NCI-H2227 treated with DMSO at 0.1 percent for 48 hours (cell line): Measurements from ENCODE around the gene SLCO2A1.
A peak's percentile ranks its signal among the peaks of the same experiment; 100 is the strongest.
"Not testable (repeated sequence)": the region's sequence is repeated elsewhere in the genome, so short reads cannot be mapped to it uniquely, and the experiment has no call there.

ENCODE experiments used
- DNase-seq: peaks from one replicate; lab custom pipeline; 2025; lab: John Stamatoyannopoulos, UW

SLCO2A1 gene

DNA sequence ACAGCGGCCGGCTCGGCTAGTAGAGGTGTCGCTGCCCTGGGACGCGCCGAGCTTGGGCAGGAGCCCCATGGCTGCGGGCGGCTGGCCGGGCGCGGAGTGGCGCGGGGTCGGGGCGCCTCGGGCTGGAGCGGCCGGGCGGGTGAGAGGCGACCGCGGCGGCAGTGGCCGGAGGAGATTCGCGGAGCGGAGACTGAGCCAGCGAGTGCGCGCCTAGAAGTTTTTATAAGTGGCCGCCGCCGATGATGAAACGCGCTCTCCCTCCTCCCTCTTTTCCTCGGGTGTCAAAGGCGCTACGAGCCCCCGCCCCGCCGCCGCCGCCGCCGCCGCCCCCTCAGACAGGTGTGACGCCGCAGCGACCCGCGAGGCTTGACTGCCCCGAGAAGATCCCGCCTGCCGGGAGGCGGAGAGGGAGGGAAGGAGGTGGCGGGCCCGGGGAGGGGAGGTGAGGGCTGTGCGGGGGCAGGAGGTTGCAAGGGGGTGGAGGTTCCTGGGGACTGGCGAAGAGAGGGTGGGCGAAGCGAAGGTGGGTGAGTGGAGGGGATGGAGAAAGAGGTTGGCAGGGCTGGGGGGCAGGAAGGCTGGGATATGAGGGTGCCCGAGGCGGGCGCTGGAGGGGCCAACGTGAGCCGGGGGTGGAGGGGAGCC is at the start of gene SLCO2A1:
TSS of gene SLCO2A1 (minus strand) at position 192 of the 645 bp plus-strand sequence. CDS start at position 69, 123 bp downstream.
- DNase-seq: peak; percentile 3

DNA sequence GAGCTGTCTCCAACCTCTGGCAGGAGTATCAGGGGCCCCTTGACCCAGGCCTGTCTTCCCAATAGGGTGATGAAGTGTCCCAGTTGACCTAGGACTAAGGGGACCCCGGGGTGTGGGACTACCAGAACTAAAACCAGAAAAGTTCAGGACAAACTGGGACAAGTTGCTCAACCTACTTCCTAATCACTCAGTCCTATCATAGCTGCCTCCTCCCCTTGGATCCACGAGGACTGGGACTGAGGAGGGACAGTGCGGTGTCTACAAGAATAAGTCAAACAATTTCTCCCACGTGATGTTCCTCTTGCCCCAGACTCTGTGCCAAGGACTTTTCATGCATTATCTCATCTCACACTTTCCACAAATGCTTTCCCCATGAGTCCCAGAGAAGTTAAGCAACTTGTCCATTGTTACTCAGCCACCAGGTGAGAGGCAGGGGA is 49.4 kb upstream of the SLCO2A1 start:
- no peak for DNase-seq

DNA sequence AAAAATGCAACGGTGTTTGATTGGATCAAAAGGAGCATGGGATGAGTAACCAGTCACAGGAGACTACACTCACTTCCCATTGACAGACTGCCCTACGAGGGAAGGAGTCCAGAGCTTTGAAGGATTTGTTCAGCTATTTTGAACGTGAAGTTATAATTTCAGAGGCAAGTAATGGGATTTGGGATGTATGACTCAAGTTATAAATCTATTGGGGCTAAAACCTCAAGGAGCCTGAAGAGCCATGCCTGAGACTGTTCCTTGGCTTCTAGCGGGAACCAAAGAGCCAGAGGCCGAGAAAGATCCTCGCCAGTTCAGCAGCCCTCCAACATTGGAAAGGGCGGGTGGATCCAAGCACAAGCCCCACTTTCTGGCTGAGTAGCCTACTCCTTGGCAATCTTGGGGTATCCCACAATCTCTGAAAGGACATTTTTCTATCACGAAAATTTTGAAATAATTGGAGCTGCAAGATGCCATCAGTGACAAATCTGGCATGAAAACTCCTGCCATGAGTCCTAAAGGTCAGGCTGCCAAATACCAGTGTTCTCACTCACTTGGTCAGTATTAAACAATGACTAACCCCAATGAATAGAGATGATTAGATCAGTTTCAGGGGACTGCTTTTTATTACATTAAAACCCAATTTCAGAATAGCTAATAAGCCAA is 48.6 kb upstream of the SLCO2A1 start:
- no peak for DNase-seq

DNA sequence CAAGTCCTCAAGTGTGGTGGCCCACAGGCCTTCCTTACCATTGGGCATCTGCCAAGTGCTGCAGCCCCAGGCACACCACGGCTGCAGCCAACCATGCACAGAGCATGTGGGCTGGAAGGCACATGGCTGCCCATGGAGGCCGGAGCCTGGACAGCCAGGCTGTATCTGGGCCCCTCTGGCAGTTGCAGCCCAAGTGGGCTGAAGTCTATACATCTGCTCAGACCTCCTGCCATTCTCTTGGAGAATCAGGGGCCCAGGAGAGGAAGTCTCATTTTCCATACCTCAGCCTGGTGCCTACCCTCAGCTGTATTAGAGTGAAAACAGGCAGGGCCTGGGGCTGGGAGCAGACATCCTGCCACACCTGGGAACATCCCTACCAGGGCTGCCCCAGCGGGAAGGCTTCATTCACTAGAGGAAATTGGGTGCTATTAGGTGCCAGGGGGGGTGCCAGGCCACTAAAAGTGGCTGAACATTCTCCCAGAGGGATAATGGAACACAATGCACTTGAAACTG is 48.0 kb upstream of the SLCO2A1 start:
- DNase-seq: no peak

DNA sequence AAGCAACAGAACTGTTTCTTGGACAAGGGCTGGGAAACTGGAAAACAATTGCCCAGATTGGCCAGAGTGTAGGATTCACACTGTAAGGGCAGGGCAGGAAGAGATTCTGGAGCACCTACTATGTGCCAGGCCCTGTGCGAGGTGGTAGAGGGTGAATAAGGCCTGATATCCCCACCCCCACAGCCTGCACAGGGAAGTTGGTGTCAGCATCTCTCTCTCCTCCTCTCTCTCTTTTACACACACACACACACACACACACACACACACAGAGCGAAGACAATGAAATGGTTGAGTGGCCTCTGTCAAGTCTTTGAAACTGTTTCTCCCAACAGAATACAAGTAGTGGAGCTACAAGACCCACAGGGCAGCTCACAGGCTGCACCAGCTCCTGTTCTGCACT is 47.1 kb upstream of the SLCO2A1 start:
- DNase-seq: no peak

DNA sequence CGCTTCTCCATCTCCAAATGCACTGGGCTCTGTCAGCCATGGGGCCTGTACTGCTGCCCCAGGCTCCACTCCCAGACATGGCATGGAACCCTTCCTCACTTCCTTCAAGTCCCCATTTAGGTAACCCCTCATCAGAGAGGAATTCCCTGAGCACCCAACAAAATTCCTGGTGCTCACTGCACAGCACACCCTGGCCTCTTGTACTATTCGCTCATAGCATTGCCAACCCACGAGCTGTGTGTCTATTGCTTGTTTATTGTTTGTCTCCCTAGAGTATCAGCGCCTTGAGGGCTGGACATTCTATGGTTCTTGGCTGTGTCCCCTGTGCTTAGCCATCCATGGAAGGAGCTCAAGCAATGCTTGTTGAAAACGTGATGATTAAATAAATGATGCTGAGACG is 46.1 kb upstream of the SLCO2A1 start:
- DNase-seq: no peak

DNA sequence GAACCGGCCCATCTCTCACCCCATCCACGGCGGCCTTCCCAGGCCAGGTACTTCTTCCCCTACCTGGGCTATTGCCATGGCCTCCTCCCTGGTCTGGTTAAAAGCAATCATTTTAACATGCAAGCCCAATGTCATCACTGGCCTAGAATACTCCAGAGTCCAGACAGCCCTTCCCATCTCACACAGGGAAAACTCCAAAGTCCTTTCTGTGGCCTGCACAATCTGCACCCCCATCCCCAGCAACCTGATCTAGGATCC is 45.8 kb upstream of the SLCO2A1 start:
- no peak for DNase-seq

DNA sequence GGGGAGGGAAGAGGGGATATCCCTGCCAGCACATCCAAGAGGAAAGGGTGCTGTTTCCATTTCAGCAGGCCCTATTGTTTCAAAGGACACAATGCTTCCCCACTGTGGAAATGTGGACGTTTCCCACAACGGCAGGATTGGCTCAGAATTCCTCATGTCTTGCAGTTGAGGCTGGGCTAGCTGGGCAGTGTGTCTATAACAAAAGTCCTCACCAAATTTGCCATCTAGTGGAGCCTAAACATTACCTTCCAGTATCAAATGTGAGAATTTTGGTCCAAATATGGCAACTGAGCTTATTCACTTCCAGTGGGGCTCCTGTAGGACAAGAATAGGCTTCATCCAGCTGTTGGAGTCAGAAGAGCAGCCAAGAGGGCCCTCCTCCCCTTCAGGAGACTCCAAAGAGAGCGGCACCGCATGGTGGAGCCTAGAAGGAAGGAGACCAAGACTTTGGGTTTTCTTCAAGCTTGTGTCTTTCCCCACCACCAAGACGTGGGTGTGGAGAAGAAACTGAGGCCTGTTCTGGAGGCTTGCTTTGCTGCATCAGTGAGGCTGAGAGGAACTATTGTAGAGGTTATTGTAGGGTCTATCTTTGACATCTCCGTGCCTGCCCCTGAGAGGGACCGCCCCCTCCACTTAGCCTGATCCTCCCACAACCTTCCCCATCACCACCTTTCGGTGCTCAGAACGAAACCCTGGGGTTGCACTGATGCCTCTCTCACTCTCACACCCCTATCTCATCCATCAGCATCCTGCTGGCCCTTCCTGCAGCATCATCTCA is 45.3 kb upstream of the SLCO2A1 start:
- no peak for DNase-seq

DNA sequence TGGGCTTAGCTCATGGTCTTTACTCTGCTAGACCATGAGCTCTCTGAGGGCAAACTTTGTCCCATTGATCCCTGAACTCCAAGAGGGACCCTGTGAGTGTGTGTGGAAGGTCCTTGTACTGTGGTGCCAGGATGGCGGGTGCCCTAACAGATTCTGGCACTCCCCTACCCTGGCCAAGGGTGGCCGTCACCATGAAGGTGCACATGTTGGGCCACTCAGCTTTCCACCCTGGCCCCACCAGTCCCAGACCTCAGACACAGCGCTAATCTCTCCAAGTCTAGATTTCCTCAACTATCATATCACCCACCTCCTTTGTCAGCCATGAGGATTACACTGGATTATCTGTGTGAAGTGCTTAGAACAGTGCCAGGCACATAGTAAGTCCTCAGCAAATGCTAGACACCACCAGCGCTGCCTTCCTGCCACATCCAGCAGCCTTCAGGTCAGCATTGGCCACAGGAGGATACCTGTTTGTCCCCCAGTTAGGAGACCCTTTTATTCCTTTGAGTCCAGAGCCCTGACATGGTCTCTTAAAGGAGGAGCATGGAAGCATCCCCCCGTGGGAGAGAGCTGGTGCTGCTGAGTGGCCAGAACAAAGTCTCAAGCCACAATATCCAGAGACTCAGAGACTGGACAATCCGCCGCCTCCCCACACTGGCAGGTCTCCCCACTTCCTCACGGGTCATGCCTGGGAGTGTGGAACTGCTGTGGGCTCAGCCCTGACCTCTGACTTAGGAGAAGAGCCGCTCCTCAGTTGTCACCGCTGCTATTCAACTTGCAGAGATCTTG is 44.5 kb upstream of the SLCO2A1 start:
- DNase-seq: no peak

DNA sequence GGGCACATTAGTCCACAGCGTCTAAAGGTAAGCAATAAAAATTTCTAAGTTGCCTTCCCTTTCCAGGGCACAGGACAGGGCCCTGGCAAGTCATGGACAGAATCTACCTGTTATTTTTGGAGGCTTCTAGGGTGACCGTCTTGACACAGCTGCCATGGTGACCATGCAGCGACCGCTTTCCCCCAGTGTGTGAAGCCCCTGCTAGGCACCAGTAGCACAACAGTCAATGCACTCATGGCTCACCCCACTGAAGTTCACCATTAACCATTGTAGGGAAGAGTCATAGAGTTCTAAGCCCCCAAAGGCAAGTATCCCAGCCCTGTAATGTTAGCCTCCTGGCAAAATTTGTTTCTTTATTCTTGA is 43.8 kb upstream of the SLCO2A1 start:
- no peak for DNase-seq

DNA sequence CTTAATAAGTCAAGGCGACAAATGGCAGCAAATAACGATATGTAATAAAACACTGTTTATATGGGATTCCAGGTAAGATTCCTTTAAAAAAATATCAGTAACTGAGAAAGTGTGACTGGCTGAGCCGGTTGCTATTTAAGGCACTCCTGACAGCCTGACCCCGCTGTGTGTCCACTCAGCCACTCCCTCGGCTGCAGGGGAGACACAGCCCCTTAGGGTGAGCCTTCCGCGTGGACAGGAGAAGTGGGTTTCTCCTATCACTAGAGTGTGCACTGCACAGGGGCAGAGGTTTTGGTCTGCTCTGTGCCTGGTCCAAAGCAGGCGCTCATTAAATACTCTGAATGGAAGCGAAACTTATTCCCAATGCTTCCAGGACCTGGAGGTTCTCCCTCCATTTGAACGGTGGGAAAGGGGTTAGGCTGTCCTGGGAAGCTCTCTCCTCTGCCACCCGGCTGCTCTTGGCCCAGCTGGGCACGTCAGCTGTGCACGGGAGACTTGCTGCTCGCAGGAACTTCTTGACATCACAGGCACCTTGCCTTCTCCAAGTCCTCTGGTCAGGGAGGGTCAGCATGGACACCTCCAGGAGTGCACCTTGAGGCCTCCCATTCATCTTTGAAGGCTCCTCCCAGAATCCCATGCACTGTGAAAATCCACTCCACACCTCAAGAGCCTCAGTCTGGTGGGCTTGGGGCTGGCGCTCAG is 43.3 kb upstream of the SLCO2A1 start:
- DNase-seq: no peak

DNA sequence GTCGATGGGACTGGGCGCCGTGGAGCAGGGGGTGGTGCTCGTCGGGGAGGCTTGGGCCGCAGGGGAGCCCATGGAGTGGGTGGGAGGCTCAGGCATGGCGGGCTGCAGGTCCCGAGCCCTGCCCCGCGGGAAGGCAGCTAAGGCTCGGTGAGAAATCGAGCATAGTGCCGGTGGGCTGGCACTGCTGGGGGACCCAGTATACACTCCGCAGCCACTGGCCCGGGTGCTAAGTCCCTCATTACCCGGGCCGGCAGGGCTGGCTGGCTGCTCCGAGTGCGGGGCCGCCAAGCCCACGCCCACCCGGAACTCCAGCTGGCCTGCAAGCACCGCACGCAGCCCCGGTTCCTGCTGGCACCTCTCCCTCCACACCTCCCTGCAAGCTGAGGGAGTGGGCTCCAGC is 40.6 kb upstream of the SLCO2A1 start:
- not testable (repeated sequence) for DNase-seq

DNA sequence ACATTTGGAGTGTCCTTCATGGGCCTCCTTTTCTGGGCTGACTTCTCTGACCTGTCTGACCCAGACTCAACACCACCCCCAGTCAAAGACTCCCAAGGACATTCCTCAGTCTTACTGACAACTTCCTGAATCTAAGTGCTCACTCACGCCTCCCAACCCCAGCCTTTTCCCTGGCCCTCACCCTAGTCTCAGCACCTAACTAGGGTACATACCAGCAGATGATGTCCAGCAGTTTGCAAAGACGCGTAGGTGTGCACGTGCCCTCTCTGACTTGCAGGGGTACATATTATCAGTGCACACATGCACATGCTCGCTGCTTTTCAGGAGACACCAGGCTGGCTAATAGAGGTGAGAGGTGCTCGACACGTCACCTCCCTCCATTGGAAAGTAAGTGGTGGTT is 38.7 kb upstream of the SLCO2A1 start:
- DNase-seq: no peak

DNA sequence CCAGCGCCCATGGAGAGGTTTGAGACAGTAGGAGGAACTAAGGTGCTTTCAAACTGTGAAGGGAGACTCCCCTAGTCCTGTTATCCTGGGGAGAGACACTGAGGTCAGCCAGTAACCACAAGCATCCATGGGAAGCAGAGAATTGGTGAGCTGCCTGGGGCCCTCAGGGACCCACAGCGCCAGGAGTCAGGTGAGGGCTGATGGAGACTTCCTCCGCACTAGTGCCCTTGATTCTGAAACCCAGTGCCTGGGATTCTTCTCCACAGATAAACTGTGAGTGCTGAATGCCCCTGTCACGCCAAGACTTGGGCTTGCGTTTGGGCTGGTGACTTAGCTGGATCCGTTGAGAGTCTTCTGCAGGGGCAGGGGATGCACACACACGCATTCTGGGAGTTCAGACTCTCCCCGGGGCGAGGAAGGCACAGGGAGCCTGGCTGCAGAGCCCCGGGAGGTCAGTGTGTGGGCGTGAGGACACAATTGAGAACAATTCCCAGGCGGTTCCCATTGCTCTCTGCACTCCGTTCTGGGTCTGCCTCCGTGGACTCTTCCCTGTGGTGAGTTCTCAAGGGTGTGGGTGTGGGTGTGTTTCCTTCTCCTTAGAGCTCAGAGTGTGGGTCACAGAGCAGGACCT is 37.9 kb upstream of the SLCO2A1 start:
- DNase-seq: no peak

DNA sequence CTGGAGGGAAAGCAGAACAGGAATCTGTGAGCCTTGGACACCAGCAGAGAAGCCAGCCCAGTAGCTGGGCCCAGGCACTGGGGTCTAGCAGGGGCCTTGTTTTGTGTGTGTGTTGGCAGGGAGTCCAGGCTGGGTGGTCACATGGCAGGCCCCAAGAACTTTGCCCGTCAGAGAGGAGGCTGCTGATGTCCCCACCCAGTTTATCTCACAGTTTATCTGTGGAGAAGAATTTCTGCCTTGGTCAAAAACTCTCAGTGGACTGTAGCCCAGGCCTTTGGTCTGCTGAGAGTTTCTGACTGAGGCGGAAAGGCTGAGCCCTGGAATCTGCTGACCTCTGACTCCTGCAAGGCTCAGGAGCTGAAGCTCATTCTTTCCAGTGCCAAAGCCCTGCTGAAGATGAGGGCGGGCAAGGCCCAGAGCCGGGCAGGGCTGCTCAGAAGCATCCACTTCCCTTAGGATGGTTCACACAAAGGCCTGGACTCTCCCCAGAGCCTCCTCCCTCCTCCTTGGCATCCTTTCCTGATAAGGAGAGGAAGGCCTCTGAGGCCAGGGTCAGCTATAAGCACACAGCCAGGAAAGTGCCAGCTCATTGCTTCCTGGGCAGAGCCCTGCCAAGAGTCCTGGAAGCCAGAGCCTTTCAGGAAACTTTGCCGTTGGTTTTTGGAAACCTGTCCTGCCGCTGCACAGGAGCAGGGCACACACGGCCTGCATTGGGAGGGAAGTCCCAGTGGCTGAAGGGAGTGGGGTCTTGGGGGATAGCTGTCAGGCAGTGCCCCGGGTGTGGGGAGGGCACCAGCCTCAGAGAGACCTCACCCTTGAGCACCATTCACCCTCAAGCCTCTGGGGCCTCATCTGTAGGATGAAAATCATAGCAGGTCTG is 37.2 kb upstream of the SLCO2A1 start:
- no peak for DNase-seq

DNA sequence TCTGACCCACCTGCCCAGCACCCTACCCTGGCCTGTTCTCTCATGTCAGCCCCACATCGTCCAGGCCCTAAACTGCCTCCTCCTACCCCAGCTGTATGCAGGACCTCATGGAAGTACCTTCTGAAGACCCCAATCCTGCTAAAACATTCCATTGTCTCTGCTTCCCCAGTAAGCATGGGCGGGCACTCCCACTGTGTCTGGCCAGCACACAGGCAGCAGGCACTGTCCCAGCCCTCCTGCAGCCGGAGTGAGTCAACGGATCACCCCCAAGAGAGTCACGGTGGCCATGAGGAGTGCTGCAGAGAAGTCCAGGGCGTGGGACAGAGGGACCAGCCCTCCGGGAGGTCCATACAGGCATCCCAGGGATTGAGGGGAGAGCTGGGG is 36.4 kb upstream of the SLCO2A1 start:
- no peak for DNase-seq

DNA sequence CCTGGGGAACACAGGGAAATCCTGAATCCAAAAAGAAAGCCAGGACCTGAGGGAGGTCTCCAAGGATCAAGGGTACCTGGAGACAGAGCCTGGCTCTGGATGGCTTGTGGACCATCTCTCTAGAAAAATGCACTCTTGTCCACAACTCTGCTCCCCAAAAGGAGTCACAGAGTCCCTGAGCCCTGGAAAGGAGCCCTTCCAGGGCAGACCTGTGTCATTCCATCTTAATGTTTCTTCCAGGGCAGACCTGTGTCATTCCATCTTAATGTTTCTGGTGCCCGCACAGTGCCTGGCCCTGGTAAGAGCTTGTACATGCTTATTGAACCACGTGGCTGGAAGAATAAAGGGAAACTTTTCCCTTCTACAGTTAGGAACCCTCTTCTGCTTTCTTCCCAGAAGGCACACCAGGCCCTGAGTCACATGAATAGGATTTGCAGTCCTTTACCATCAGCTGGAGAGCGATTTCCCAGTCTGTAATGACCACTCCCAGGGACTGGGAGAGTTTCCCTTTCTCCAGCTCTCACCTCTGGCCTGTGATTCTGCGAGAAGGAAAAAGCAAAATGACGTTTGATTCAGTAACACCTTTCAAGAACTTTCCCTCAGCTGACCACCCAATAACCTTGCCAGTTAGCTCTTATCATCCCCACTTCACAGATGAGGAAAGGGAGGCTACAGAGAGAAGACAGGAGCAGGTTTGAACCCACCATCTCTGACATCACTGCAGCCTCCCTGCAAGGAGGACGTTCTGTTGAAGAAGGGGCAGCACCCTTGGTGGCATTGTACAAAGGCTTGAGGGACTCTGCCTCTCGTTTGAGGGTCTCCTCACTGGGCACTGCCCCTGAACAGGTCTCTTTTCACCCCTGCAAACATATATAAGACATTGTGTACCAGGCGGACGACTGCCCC is 35.8 kb upstream of the SLCO2A1 start:
- no peak for DNase-seq

DNA sequence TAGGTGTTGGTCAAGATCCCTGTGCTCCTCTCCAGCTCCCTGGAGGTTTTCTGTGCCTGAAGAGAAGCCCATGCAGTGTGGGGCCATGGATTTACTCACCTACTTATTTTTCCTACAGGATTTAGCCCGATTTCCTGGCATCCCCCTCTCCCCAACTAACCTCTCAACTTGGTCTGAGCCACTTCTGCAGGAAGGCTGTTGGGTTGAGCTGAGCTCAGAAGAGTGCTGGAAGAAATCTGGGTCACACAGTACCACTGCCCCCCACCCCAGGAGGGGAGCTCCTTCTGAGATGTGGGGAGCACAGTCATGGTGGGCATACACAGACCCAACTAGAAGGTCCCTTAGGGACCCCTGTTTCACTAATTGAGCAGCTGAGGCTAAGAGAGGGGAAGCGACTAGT is 34.4 kb upstream of the SLCO2A1 start:
- no peak for DNase-seq

DNA sequence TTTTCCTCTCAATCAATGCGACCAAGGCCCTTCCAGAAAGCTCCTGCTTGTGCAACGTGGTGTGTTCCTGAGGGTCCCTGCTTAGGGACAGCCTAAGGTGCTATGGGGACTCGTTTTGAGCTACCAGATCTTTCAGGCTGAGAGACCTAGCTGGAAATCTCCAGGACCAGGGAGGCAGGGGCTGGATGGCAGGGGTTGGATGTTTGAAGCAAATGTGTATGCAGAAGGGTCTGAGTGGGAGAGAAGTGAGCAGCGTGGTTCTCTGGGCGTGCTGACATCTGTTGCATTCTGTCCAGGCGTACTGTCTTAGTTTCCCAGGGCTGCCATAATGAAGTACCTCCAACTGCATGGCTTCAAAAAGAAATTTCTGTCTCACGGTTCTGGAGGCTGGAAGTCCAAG is 31.7 kb upstream of the SLCO2A1 start:
- no peak for DNase-seq
